Measurements from ENCODE around the gene TNFAIP6. TPM values are rescaled to one million over a fixed set of nuclear protein-coding genes. Genes with fewer than 3 reads are reported as not detected.

TNFAIP6 gene
- total RNA-seq, 4 donors from 2014 or later, result 0.58 to 1.9 (median 1.0) TPM

DNA sequence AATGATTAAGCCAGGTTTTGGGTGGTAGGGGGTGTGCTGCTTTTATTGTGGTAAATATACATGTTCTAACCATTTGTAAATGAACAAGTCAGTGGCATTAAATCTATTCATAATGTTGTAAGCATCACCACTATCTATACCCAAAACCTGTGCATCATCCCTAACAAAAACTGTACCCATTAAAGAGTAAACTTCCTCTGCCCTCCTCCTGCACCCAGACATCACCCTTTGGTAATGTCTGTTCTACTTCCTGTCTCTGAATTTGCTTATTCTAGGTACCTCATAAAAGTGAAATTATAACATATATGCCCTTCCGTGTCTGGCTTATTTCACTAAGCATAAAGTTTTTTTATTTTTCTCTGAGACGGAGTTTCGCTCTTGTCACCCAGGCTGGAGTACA, 66.4 kb downstream of the TNFAIP6 start:
- DNase-seq (ENCODE audit: low spot score in 2 of 2), result no peak
- WGBS, 2 donors, result 91 to 97% methylated on average over 3 of the region's 3 CpGs
- no peak overlapping the region for H3K4me3 ChIP-seq (ENCODE audit: low read depth, poor library complexity, severe bottlenecking)
- TF ChIP-seq, protein P1, sequence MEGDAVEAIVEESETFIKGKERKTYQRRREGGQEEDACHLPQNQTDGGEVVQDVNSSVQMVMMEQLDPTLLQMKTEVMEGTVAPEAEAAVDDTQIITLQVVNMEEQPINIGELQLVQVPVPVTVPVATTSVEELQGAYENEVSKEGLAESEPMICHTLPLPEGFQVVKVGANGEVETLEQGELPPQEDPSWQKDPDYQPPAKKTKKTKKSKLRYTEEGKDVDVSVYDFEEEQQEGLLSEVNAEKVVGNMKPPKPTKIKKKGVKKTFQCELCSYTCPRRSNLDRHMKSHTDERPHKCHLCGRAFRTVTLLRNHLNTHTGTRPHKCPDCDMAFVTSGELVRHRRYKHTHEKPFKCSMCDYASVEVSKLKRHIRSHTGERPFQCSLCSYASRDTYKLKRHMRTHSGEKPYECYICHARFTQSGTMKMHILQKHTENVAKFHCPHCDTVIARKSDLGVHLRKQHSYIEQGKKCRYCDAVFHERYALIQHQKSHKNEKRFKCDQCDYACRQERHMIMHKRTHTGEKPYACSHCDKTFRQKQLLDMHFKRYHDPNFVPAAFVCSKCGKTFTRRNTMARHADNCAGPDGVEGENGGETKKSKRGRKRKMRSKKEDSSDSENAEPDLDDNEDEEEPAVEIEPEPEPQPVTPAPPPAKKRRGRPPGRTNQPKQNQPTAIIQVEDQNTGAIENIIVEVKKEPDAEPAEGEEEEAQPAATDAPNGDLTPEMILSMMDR (IDR thresholded peaks at IDR 0.05), result no peak
- no peak for TF ChIP-seq POLR2A (IDR thresholded peaks at IDR 0.05)
- intact Hi-C loops (cut with DNase I; ENCODE audit: low total_unique reads), result no loop called here

Small RNA genes lying within 50 kb of the gene (microRNA-seq; reads per million reads assigned to microRNA genes)
- gene MIR4773-1 (ENCODE audit: borderline number of aligned reads in 1 of 2, borderline replicate concordance in 2 of 2), result 0 reads per million in 2 donors
- gene MIR4773-2 (ENCODE audit: borderline number of aligned reads in 1 of 2, borderline replicate concordance in 2 of 2), result 0 reads per million in 2 donors

Other genes with a start within 250 kb of the TNFAIP6 start
- 1 to 10 TPM; 2.5 to 4.9 (median 3.9) TPM for gene RBM43, start 95.7 kb upstream of the TNFAIP6 start, total RNA-seq
- gene NMI, start 67.9 kb upstream of the TNFAIP6 start, total RNA-seq, result 10 to 100 TPM in 1 of 4 donors, 1 to 10 TPM in 3; 4.8 to 12.2 (median 5.4) TPM
- 10 to 100 TPM; 24.6 to 38.4 (median 31.4) TPM for gene RIF1, start 52.3 kb downstream of the TNFAIP6 start, total RNA-seq

Data from lower leg skin (tissue), 4 donors.